HG03575 (cell line): ENCODE results near the gene TNKS1BP1.
"Not testable (repeated sequence)": the region's sequence is repeated elsewhere in the genome, so short reads cannot be mapped to it uniquely, and the experiment has no call there.

Experiments
- ATAC-seq: cut with Tn5 transposase; IDR thresholded peaks from one replicate; pipeline ENCODE4 v1.9.1; 2021; ENCODE audit not compliant: unreplicated experiment, insufficient number of reproducible peaks, low FRiP score; ENCODE audit errors: extremely low read depth

The TNKS1BP1 gene

DNA sequence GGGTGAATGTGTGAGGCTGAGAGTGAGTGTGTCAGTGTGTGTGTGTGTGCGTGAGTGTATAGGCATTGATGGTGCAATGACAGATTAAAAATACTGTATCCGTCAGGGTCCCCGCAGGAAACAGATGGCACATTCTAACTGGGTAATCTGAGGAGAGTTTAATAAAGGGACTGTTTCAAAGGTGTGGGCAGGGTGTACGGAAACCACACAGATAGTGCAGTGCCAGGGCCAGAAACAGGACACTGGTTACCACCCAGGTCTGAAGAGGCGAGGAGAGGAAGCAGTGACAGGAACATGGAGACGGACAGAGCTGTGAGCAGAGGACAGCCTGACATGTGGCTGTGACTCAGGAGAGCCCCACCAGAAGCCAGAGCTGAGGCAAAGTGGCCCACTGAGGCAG, 29.9 kb upstream of the TNKS1BP1 start:
- ATAC-seq, result no peak

GRCh38 chr11:57353852-57354251, 29.1 kb upstream of the TNKS1BP1 start:
- ATAC-seq, result no peak

GRCh38 chr11:57353446-57353845, 28.7 kb upstream of the TNKS1BP1 start:
- ATAC-seq, result no peak

DNA sequence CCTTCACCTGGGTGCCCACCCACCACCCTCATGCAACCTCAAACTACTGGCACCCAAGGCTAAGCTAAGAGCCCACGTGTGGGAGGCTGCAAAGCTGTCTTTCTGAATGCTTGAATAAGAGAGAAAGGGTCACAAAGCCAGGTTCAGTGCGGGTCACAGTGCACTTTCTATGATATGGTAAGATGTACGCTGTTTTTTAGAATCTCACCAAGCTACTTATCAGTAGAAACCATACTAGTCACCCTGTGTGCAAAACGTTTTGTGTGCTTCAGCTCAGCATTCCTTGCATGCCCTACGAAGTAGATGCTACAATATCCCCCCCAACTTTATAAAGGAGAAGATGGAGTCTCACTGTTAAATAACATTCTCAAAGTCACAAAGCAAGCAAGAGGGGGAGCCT, 28.3 kb upstream of the TNKS1BP1 start:
- no peak for ATAC-seq

- no peak for ATAC-seq
Measured at GRCh38 chr11:57349491-57350274, 24.9 kb upstream of the TNKS1BP1 start.

DNA sequence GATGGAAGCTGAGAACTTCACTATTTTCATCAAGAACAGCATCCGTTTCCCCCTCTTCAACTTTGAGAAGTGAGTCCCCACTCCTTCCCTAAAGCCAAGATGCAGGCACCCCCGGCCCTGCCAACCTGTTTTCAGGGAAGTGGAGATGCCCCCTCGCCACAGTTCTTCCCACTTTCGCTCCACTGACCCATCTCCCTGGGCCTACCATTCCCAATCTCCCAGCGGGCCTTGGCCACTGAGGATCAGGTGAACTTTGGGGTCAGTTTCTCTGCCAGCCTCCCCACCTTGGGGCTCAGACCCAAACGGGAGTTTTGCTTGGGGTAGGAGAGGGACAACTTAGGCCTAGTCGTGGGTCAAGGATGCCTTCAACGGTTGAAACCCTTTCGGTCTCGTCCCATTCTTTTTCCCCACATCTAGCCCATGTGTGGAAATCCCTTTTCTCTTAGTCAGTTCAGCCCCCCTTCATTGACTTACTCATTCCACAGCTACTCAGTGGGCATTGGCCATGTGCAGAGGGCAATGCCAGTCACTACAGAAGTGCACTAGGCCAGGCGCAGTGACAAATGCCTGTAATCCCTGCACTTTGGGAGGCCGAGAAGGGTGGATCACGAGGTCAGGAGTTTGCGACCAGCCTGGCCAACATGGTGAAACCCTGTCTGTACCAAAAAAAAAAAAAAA, 24.0 kb upstream of the TNKS1BP1 start:
- ATAC-seq, result no peak

DNA sequence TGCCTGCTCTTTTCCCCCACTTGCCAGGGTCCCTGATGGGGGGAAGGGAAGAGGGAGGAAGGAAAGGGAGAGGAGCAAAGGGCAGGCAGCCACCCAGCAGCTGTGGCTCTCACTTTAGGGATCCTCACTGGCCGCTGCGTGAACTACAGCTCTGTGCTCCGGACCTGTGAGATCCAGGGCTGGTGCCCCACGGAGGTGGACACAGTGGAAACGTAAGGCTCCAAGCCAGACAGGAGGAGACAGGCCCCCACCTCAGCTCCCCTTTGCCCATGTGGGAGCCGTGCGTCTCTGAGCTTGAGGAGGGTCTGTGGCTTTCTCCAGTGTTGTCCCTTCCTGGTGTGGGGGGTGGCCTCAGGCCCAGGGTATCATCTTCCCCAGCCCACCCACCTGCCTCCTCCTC, 23.3 kb upstream of the TNKS1BP1 start:
- no peak for ATAC-seq

GRCh38 chr11:57347336-57347735, 22.6 kb upstream of the TNKS1BP1 start:
- no peak for ATAC-seq

- no peak for ATAC-seq
Measured at GRCh38 chr11:57345555-57346211, 20.9 kb upstream of the TNKS1BP1 start.

- no peak for ATAC-seq
Measured at GRCh38 chr11:57344826-57345225, 20.1 kb upstream of the TNKS1BP1 start.

GRCh38 chr11:57343825-57344224, 19.1 kb upstream of the TNKS1BP1 start:
- ATAC-seq, result no peak

- no peak for ATAC-seq
Measured at GRCh38 chr11:57342702-57343101, 17.9 kb upstream of the TNKS1BP1 start.

DNA sequence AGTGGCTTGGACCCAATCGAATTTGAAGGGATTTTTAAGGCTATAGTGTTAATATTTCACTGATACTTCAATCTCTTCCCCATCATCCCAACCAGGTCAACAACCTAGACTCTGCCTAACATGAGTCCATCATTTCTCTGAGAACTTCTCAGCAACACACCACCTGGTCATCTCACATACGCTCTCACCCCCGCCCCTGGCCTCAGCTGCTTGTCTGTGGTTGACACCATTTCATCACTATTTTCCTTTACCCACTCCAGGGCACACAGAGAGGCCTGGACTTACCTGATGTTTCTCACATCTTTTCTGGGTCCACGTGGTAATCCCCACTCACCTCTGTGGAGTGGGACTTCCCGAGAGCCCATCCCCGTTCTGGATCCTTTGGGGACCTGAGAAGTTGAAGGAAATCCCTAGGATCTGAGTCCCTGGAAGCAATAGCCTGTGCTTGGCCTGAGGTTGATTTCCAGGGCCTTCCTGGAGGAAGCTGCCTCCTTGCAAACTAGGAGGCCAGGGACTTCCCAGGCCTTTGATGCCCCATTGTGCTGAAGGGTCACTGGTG, 16.6 kb upstream of the TNKS1BP1 start:
- no peak for ATAC-seq

DNA sequence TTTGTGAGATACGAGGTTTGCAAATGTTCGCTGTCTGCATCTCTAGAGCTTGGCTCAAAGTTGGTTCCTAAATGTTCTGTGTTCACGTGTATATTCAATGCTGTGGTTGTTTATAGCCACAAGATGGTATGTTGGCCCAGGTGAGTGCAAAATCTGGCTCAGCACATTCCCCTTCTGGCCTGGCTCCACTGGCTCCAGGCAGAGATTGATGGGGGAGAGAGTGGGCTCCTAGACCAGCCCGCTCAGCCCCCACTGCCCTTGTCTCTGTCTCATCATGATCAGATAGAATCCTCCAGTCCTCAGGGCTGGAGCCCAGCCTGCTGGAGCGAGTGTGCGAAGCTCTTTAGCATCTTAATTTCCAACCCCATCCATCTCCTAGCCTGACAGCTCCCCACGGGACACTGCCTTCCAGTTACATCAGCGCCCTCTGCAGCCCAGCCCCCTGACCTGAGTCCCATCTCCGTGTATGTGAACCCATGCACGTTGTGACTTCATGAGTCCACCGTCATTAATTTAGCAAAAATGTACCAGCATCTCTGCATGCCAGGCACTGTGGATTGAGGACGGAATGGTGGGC, 15.4 kb upstream of the TNKS1BP1 start:
- ATAC-seq, result no peak

GRCh38 chr11:57339328-57339727, 14.6 kb upstream of the TNKS1BP1 start:
- no peak for ATAC-seq

- no peak for ATAC-seq
Measured at GRCh38 chr11:57338142-57338541, 13.4 kb upstream of the TNKS1BP1 start, which contains the start of gene P2RX3. Gene P2RX3 (plus strand): TSS chr11:57338352. CDS start chr11:57338551, 199 bp downstream.

- ATAC-seq, result not testable (repeated sequence)
Measured at GRCh38 chr11:57336856-57337255, 12.1 kb upstream of the TNKS1BP1 start.

DNA sequence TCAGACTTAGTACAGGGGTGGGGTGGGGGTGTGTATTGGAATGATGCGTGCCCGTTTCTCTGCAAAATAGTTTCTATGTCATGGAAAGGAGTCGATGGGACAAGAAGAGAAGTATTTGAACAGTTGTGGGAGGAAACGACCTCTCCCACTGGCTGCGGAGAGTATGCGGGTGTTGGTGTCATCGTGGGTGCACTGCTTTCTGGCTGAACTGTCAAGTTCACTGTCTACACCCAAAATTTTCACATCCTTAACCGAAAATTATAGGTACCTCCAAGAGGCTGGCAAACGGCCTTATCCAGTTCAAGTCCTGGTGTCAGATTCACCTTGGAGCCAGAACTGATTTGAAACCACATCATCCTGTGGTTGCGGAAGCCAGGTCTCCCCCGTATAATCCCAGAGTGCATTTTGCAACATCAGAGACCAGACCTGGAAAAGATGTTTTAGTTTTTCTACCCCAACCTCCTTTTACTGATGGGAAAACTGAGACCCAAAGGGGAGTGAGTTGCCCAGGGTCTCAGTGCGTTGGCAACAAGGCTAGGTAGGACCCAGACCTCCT, 11.4 kb upstream of the TNKS1BP1 start:
- no peak for ATAC-seq
